GM12878 (cell line): ENCODE measurements around the gene PLCG1.

ENCODE experiments used
- ATF7 ChIP-seq: fragments of 450-650 bp; IDR thresholded peaks from 2 replicates; pipeline ENCODE4 v1.6.1; 2016; ENCODE audit warnings: low read depth, mild to moderate bottlenecking
- CBFB ChIP-seq: IDR thresholded peaks from 2 replicates; pipeline ENCODE4 v1.6.1; 2016; ENCODE audit warnings: antibody characterized with exemption, low read depth
- EGR1 ChIP-seq, 2 experiments: IDR thresholded peaks; 1 replicate in 1 of 2; 2 replicates in 1 of 2; pipeline ENCODE4 v1.6.1; 2011 to 2012; ENCODE audit warnings: low read depth in 2 of 2, low read length in 2 of 2, borderline replicate concordance in 1 of 2, mild to moderate bottlenecking in 1 of 2, moderate library complexity in 1 of 2
- MXI1 ChIP-seq: fragments of 150-350 bp; IDR thresholded peaks from 2 replicates; pipeline ENCODE4 v1.6.1; 2011; ENCODE audit warnings: low read depth, mild to moderate bottlenecking, inconsistent platforms, low read length, improper control_type of control experiment
- POLR2A ChIP-seq: IDR thresholded peaks from 2 replicates; pipeline ENCODE4 v1.6.1; 2011; ENCODE audit warnings: low read depth, mild to moderate bottlenecking, low read length
- SIN3A ChIP-seq: IDR thresholded peaks from 2 replicates; pipeline ENCODE4 v1.6.1; 2012; ENCODE audit warnings: low read depth, low read length, improper control_type of control experiment
- SMAD1 ChIP-seq: fragments of 450-650 bp; IDR thresholded peaks from 2 replicates; pipeline ENCODE4 v1.6.1; 2018; ENCODE audit warnings: mild to moderate bottlenecking, low read depth; ENCODE audit not compliant: partially characterized antibody
- TARDBP ChIP-seq: IDR thresholded peaks from 2 replicates; pipeline ENCODE4 v1.6.1; 2016; ENCODE audit warnings: borderline replicate concordance
- ZNF274 ChIP-seq: IDR thresholded peaks from one replicate; pipeline ENCODE4 v1.8.0; 2011; ENCODE audit not compliant: insufficient read length, insufficient read depth
- TF ChIP-seq, protein P1 (sequence below), 3 experiments: IDR thresholded peaks in 2 of 3; conservative IDR thresholded peaks in 1 of 3; 2 replicates each; pipeline ENCODE4 v1.5.1; 2011; ENCODE audit warnings: low read depth in 3 of 3, low read length in 3 of 3, mild to moderate bottlenecking in 3 of 3, control low read depth in 2 of 3, moderate library complexity in 2 of 3, inconsistent platforms in 1 of 3, mixed read lengths in 1 of 3; ENCODE audit not compliant: control insufficient read depth in 2 of 3, insufficient read depth in 1 of 3; ENCODE audit errors: extremely low read depth in 1 of 3

- TF ChIP-seq, protein P1, sequence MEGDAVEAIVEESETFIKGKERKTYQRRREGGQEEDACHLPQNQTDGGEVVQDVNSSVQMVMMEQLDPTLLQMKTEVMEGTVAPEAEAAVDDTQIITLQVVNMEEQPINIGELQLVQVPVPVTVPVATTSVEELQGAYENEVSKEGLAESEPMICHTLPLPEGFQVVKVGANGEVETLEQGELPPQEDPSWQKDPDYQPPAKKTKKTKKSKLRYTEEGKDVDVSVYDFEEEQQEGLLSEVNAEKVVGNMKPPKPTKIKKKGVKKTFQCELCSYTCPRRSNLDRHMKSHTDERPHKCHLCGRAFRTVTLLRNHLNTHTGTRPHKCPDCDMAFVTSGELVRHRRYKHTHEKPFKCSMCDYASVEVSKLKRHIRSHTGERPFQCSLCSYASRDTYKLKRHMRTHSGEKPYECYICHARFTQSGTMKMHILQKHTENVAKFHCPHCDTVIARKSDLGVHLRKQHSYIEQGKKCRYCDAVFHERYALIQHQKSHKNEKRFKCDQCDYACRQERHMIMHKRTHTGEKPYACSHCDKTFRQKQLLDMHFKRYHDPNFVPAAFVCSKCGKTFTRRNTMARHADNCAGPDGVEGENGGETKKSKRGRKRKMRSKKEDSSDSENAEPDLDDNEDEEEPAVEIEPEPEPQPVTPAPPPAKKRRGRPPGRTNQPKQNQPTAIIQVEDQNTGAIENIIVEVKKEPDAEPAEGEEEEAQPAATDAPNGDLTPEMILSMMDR (IDR thresholded peaks at IDR 0.05 in 2 of 3, conservative IDR thresholded peaks at IDR 0.05 in 1 of 3; ENCODE audit: control insufficient read depth in 2 of 3, extremely low read depth in 1 of 3, insufficient read depth in 1 of 3, low read depth in 3 of 3, low read length in 3 of 3), result no peak
- no peak for TF ChIP-seq POLR2A
- TF ChIP-seq ZNF274, result no peak
- no peak for TF ChIP-seq ATF7
- no peak for TF ChIP-seq MXI1
- no peak for TF ChIP-seq CBFB
- no peak for TF ChIP-seq SIN3A
- TF ChIP-seq TARDBP, result no peak
- no peak for TF ChIP-seq SMAD1
- TF ChIP-seq EGR1 (IDR thresholded peaks at IDR 0.05; ENCODE audit: borderline replicate concordance in 1 of 2, low read depth in 2 of 2, low read length in 2 of 2), result no peak
These were observed 68.0 kb downstream of the PLCG1 start for GRCh38 chr20:41205313-41205712.
